ENCODE measurements around the gene PHACTR1.
"Not testable (repeated sequence)": the region's sequence is repeated elsewhere in the genome, so short reads cannot be mapped to it uniquely, and the experiment has no call there.

Gene PHACTR1

GRCh38 chr6:13159822-13160221 lies 443.3 kb downstream of the PHACTR1 start:
- DNase-seq (ENCODE audit: low spot score), result not testable (repeated sequence)

GRCh38 chr6:13163161-13163944 lies 446.8 kb downstream of the PHACTR1 start:
- no peak for DNase-seq (ENCODE audit: low spot score)

GRCh38 chr6:13164291-13164690 lies 447.7 kb downstream of the PHACTR1 start:
- DNase-seq (ENCODE audit: low spot score), result no peak

GRCh38 chr6:13165502-13166172 lies 449.1 kb downstream of the PHACTR1 start:
- no peak for DNase-seq (ENCODE audit: low spot score)

GRCh38 chr6:13166269-13166668 lies 449.7 kb downstream of the PHACTR1 start:
- DNase-seq (ENCODE audit: low spot score), result no peak

- no peak for DNase-seq (ENCODE audit: low spot score)
These were observed 450.3 kb downstream of the PHACTR1 start for GRCh38 chr6:13166916-13167315.

GRCh38 chr6:13172291-13172690 lies 455.7 kb downstream of the PHACTR1 start:
- no peak for DNase-seq (ENCODE audit: low spot score)

- no peak for DNase-seq (ENCODE audit: low spot score)
These were observed 458.5 kb downstream of the PHACTR1 start for GRCh38 chr6:13175087-13175486.

- no peak for DNase-seq (ENCODE audit: low spot score)
These were observed 459.2 kb downstream of the PHACTR1 start for GRCh38 chr6:13175759-13176158.

GRCh38 chr6:13177664-13178063 lies 461.1 kb downstream of the PHACTR1 start:
- no peak for DNase-seq (ENCODE audit: low spot score)

- no peak for DNase-seq (ENCODE audit: low spot score)
These were observed 461.5 kb downstream of the PHACTR1 start for GRCh38 chr6:13178107-13178506.

- no peak for DNase-seq (ENCODE audit: low spot score)
These were observed 464.0 kb downstream of the PHACTR1 start for GRCh38 chr6:13180538-13180937.

GRCh38 chr6:13181393-13181792 lies 464.8 kb downstream of the PHACTR1 start:
- no peak for DNase-seq (ENCODE audit: low spot score)

- no peak for DNase-seq (ENCODE audit: low spot score)
These were observed 467.0 kb downstream of the PHACTR1 start for GRCh38 chr6:13183415-13184088.

GRCh38 chr6:13184089-13184468 lies 467.5 kb downstream of the PHACTR1 start:
- no peak for DNase-seq (ENCODE audit: low spot score)

- no peak for DNase-seq (ENCODE audit: low spot score)
These were observed 468.0 kb downstream of the PHACTR1 start for GRCh38 chr6:13184547-13184946.

- no peak for DNase-seq (ENCODE audit: low spot score)
These were observed 470.3 kb downstream of the PHACTR1 start for GRCh38 chr6:13186861-13187260.

GRCh38 chr6:13187692-13188091 lies 471.1 kb downstream of the PHACTR1 start:
- DNase-seq (ENCODE audit: low spot score), result no peak

- no peak for DNase-seq (ENCODE audit: low spot score)
These were observed 471.7 kb downstream of the PHACTR1 start for GRCh38 chr6:13188306-13188705.

- no peak for DNase-seq (ENCODE audit: low spot score)
These were observed 473.1 kb downstream of the PHACTR1 start for GRCh38 chr6:13189710-13190109.

GRCh38 chr6:13190376-13190775 lies 473.8 kb downstream of the PHACTR1 start:
- no peak for DNase-seq (ENCODE audit: low spot score)

GRCh38 chr6:13191461-13191860 lies 474.9 kb downstream of the PHACTR1 start:
- no peak for DNase-seq (ENCODE audit: low spot score)

- DNase-seq (ENCODE audit: low spot score), result peak; percentile 75
These were observed 478.3 kb downstream of the PHACTR1 start for GRCh38 chr6:13194852-13195251.

All from NAMALWA (cell line).